Activated CD4-positive, alpha-beta T cell treated with anti-CD3 and anti-CD28 coated beads for 36 hours (primary cell): ENCODE measurements around the gene TENT5C. TPM values are rescaled to one million over a fixed set of nuclear protein-coding genes. Genes with fewer than 3 reads are reported as not detected.

Experiments used
- ATAC-seq: fragments of 200-7000 bp; cut with Tn5 transposase; one replicate; pipeline ENCODE4 v1.10.0; 2021; ENCODE audit warnings: mild to moderate bottlenecking, moderate library complexity
- CTCF ChIA-PET: fragments of 350-600 bp; sonication (Branson Sonifier 250); formaldehyde crosslinking; loops from one replicate; lab custom pipeline; 2021; ENCODE audit warnings: antibody characterized with exemption; lab: Charles Lee
- POLR2A ChIA-PET: fragments of 350-600 bp; sonication (Branson Sonifier 250); formaldehyde crosslinking; loops from one replicate; lab custom pipeline; 2021; ENCODE audit warnings: antibody characterized with exemption, inconsistent platforms; lab: Charles Lee
- DNase-seq: peaks from one replicate; pipeline ENCODE4 v3.0.0-alpha.2; 2020
- H3K27ac Mint-ChIP-seq: one replicate; pipeline ENCODE4 v1.8.0; 2021; ENCODE audit warnings: mixed read lengths
- H3K27me3 Mint-ChIP-seq: one replicate; pipeline ENCODE4 v1.8.0; 2021; ENCODE audit warnings: mixed read lengths
- H3K36me3 Mint-ChIP-seq: one replicate; pipeline ENCODE4 v1.8.0; 2021; ENCODE audit warnings: low read depth, mixed read lengths
- H3K4me1 Mint-ChIP-seq: one replicate; pipeline ENCODE4 v1.8.0; 2021; ENCODE audit warnings: mixed read lengths
- H3K4me3 Mint-ChIP-seq: one replicate; pipeline ENCODE4 v1.8.0; 2021; ENCODE audit warnings: mild to moderate bottlenecking, moderate library complexity, mixed read lengths
- H3K9me3 Mint-ChIP-seq: one replicate; pipeline ENCODE4 v1.8.0; 2021; ENCODE audit warnings: low read depth, mixed read lengths
- intact Hi-C, 2 experiments: fragments of 100-400 bp; cut with DNase I in 1 of 2; cut with micrococcal nuclease in 1 of 2; formaldehyde crosslinking; loops; one replicate each; pipeline versions ENCODE4 v1.14.2 to v1.15.1; 2022 to 2024; cut with DNase I, micrococcal nuclease
- total RNA-seq, 2 experiments: library from RNA; stranded (reverse); gene quantifications; one replicate each; pipeline ENCODE4 v1.2.3, GENCODE V29; 2021

TENT5C gene
- total RNA-seq, 2 experiments from 2014 or later = 6.0 to 6.4 TPM

GRCh38 chr1:117594261-117594990, 11.4 kb upstream of the TENT5C start:
- CTCF ChIA-PET = interaction anchor here (1.1 to 1.4 kb wide), 3 partner anchors 38 to 59 kb away, joined by 3 to 5 read pairs (median 3); no protein-coding TSS in a partner anchor
- Mint-ChIP-seq H3K27me3 (no peaks in the 10 kb centered on the region), H3K27ac (no peak overlapping the region), H3K36me3 (no peaks in the 10 kb centered on the region), H3K9me3 (no peaks in the 10 kb centered on the region), H3K4me3 (no peak overlapping the region), H3K4me1 (no peaks in the 10 kb centered on the region)
- ATAC-seq (no peak), DNase-seq (no peak)
- POLR2A ChIA-PET = no interaction called here
- intact Hi-C loops = no loop called here

GRCh38 chr1:117596023-117596720, 9.7 kb upstream of the TENT5C start:
- ATAC-seq (no peak), DNase-seq (no peak)
- Mint-ChIP-seq H3K9me3 (no peaks in the 10 kb centered on the region), H3K4me1 (no peaks in the 10 kb centered on the region), H3K4me3 (no peak overlapping the region), H3K27ac (no peak overlapping the region), H3K27me3 (no peaks in the 10 kb centered on the region), H3K36me3 (no peaks in the 10 kb centered on the region)
- ChIA-PET CTCF (interaction anchor here (1.0 to 1.4 kb wide), 3 partner anchors 52 to 162 kb away, joined by 3 to 6 read pairs (median 3); no protein-coding TSS in a partner anchor), POLR2A (no interaction called here)
- intact Hi-C loops = no loop called here

- H3K4me3 Mint-ChIP-seq = no peak overlapping the region
- no peaks in the 10 kb centered on the region for H3K27me3 Mint-ChIP-seq
- POLR2A ChIA-PET = no interaction called here
- intact Hi-C loops = no loop called here
- DNase-seq (no peak), ATAC-seq (no peak)
- CTCF ChIA-PET = no interaction called here
- no peaks in the 10 kb centered on the region for H3K36me3 Mint-ChIP-seq
- H3K27ac Mint-ChIP-seq = no peak overlapping the region
- H3K4me1 Mint-ChIP-seq = no peaks in the 10 kb centered on the region
- no peaks in the 10 kb centered on the region for H3K9me3 Mint-ChIP-seq
These were observed 7.4 kb upstream of the TENT5C start for GRCh38 chr1:117598489-117598888.

GRCh38 chr1:117599286-117600221, 6.3 kb upstream of the TENT5C start:
- POLR2A ChIA-PET = no interaction called here
- Mint-ChIP-seq H3K27me3 (no peaks in the 10 kb centered on the region), H3K9me3 (no peaks in the 10 kb centered on the region), H3K4me1 (peaks cover 1% of the 10 kb centered on the region), H3K4me3 (no peak overlapping the region), H3K36me3 (no peaks in the 10 kb centered on the region), H3K27ac (no peak overlapping the region)
- CTCF ChIA-PET = interaction anchor here (1.0 kb wide), 1 partner anchor 10 kb away, joined by 3 read pairs; no protein-coding TSS in a partner anchor
- no peak for DNase-seq
- intact Hi-C loops = loop anchor here in 1 of 2 experiments (10.0 kb wide), 1 partner anchor 845 kb away; the partner anchor contains the start of gene CD2
- no peak for ATAC-seq

- POLR2A ChIA-PET = no interaction called here
These were observed 5.4 kb upstream of the TENT5C start for GRCh38 chr1:117600325-117600943.

GRCh38 chr1:117600966-117601365, 4.9 kb upstream of the TENT5C start:
- POLR2A ChIA-PET = no interaction called here
- intact Hi-C loops = loop anchor here in 1 of 2 experiments (10.0 kb wide), 1 partner anchor 846 kb away; the partner anchor contains the start of gene CD2
- no peaks in the 10 kb centered on the region for H3K9me3 Mint-ChIP-seq

More at GRCh38 chr1:117600325-117600943, 5.4 kb upstream of the TENT5C start:
- no peaks in the 10 kb centered on the region for H3K9me3 Mint-ChIP-seq
- no peaks in the 10 kb centered on the region for H3K27me3 Mint-ChIP-seq
- DNase-seq (no peak), ATAC-seq (no peak)
- peaks cover 8% of the 10 kb centered on the region for H3K4me1 Mint-ChIP-seq
- CTCF ChIA-PET = interaction anchor here (0.9 to 1.0 kb wide), 2 partner anchors 11 to 158 kb away, joined by 3 read pairs; no protein-coding TSS in a partner anchor
- H3K27ac Mint-ChIP-seq = no peak overlapping the region
- intact Hi-C loops = loop anchor here in 1 of 2 experiments (10.0 kb wide), 1 partner anchor 846 kb away; the partner anchor contains the start of gene CD2
- H3K4me3 Mint-ChIP-seq = no peak overlapping the region
- H3K36me3 Mint-ChIP-seq = no peaks in the 10 kb centered on the region

GRCh38 chr1:117602862-117603261, 3.0 kb upstream of the TENT5C start:
- no peaks in the 10 kb centered on the region for H3K9me3 Mint-ChIP-seq
- H3K27ac Mint-ChIP-seq = no peak overlapping the region
- no peak overlapping the region for H3K4me3 Mint-ChIP-seq
- intact Hi-C loops = loop anchor here in 1 of 2 experiments (10.0 kb wide), 1 partner anchor 848 kb away; the partner anchor contains the start of gene CD2
- DNase-seq = no peak
- CTCF ChIA-PET = no interaction called here
- POLR2A ChIA-PET = no interaction called here
- ATAC-seq = no peak
- H3K36me3 Mint-ChIP-seq = no peaks in the 10 kb centered on the region
- H3K4me1 Mint-ChIP-seq = peaks cover 20% of the 10 kb centered on the region
- no peaks in the 10 kb centered on the region for H3K27me3 Mint-ChIP-seq

More at GRCh38 chr1:117600966-117601365, 4.9 kb upstream of the TENT5C start:
- H3K4me1 Mint-ChIP-seq = peaks cover 8% of the 10 kb centered on the region
- ATAC-seq = no peak
- H3K27ac Mint-ChIP-seq = no peak overlapping the region
- H3K36me3 Mint-ChIP-seq = no peaks in the 10 kb centered on the region
- CTCF ChIA-PET = interaction anchor here (0.9 kb wide), 2 partner anchors 10 to 157 kb away, joined by 3 read pairs; no protein-coding TSS in a partner anchor
- DNase-seq = no peak
- H3K27me3 Mint-ChIP-seq = no peaks in the 10 kb centered on the region
- no peak overlapping the region for H3K4me3 Mint-ChIP-seq

- DNase-seq = no peak
- H3K9me3 Mint-ChIP-seq = no peaks in the 10 kb centered on the region
- ATAC-seq = peak; percentile 17
- intact Hi-C loops = loop anchor here (1.0 to 10.0 kb wide), 13 partner anchors 51 to 1536 kb away; partner anchors contain the start of genes TTF2 (in 2 of the 2), CD2 (in 1 of the 2), GDAP2 (in 1 of the 2) and MAN1A2 (in 1 of the 2)
- peaks cover 2% of the 10 kb centered on the region for H3K36me3 Mint-ChIP-seq
- H3K27me3 Mint-ChIP-seq = peaks cover 2% of the 10 kb centered on the region
- H3K4me1 Mint-ChIP-seq = peaks cover 36% of the 10 kb centered on the region
- H3K27ac Mint-ChIP-seq = peak overlapping the region; percentile 86
- H3K4me3 Mint-ChIP-seq = peak overlapping the region; percentile 92
- ChIA-PET POLR2A (interaction anchor here (0.8 to 1.9 kb wide), 2 partner anchors 51 to 69 kb away, joined by 3 to 14 read pairs; no protein-coding TSS in a partner anchor), CTCF (no interaction called here)
These were observed 579 bp upstream of the TENT5C start for GRCh38 chr1:117605164-117605773.

- POLR2A ChIA-PET = interaction anchor here (0.5 to 3.6 kb wide), 7 partner anchors 11 to 244 kb away, joined by 3 to 21 read pairs (median 5); no protein-coding TSS in a partner anchor
These were observed 992 bp downstream of the TENT5C start for GRCh38 chr1:117606649-117607430.

More at GRCh38 chr1:117606649-117607430, 992 bp downstream of the TENT5C start:
- DNase-seq = peak; percentile 62
- no peaks in the 10 kb centered on the region for H3K9me3 Mint-ChIP-seq
- peaks cover 38% of the 10 kb centered on the region for H3K4me1 Mint-ChIP-seq
- intact Hi-C loops = loop anchor here (1.0 to 10.0 kb wide), 5 partner anchors 72 to 1230 kb away; partner anchors contain the start of genes CD2 (in 1 of the 2) and TTF2 (in 1 of the 2)
- peak overlapping the region; percentile 92 for H3K4me3 Mint-ChIP-seq
- CTCF ChIA-PET = interaction anchor here (1.0 to 2.4 kb wide), 6 partner anchors 10 to 72 kb away, joined by 4 to 15 read pairs (median 6); no protein-coding TSS in a partner anchor
- ATAC-seq = no peak
- peaks cover 2% of the 10 kb centered on the region for H3K27me3 Mint-ChIP-seq
- H3K36me3 Mint-ChIP-seq = peaks cover 2% of the 10 kb centered on the region
- peak overlapping the region; percentile 82 for H3K27ac Mint-ChIP-seq
